PC-9 (cell line): Measurements from ENCODE around the gene ADAMTS15. TPM values are rescaled to one million over a fixed set of nuclear protein-coding genes. Genes with fewer than 3 reads are reported as not detected.

Source experiments
- BruUV-seq: library from RNA; stranded (reverse); fragments of 400-500 nt; replicated peaks from 2 replicates; lab custom pipeline; 2021; lab: Mats Ljungman, UMichigan
- CTCF ChIA-PET: fragments of 300-600 bp; sonication (Branson Sonifier 250); formaldehyde crosslinking; loops from one replicate; lab custom pipeline; 2022; ENCODE audit warnings: antibody characterized with exemption; lab: Charles Lee
- POLR2A ChIA-PET: fragments of 300-600 bp; sonication (Branson Sonifier 250); formaldehyde crosslinking; loops from one replicate; lab custom pipeline; 2022; ENCODE audit warnings: antibody characterized with exemption; ENCODE audit not compliant: unreplicated experiment; lab: Charles Lee
- DNase-seq, 2 experiments: peaks; one replicate each; pipeline versions ENCODE4 v3.0.0 to v3.0.0-alpha.2; 2015 to 2022; ENCODE audit warnings: mixed read lengths in 1 of 2
- H2AFZ ChIP-seq: fragments of 200-600 bp; sonication (generic); 2 replicates; pipeline ENCODE4 v1.8.1; 2017; ENCODE audit warnings: antibody characterized with exemption
- H3F3A ChIP-seq: fragments of 200-600 bp; sonication (generic); 2 replicates; pipeline ENCODE4 v1.8.1; 2017; ENCODE audit warnings: antibody characterized with exemption, mild to moderate bottlenecking, low read depth; ENCODE audit not compliant: insufficient read depth
- H3K27ac ChIP-seq: fragments of 200-600 bp; sonication (generic); 2 replicates; pipeline ENCODE4 v1.6.1; 2016; ENCODE audit warnings: mixed run types
- H3K27me3 ChIP-seq: fragments of 200-600 bp; sonication (generic); 2 replicates; pipeline ENCODE4 v1.6.1; 2016; ENCODE audit warnings: low read depth, mixed run types; ENCODE audit not compliant: insufficient read depth
- H3K36me3 ChIP-seq: fragments of 200-600 bp; sonication (generic); 2 replicates; pipeline ENCODE4 v1.6.1; 2016; ENCODE audit warnings: low read depth, mixed run types
- H3K4me1 ChIP-seq: fragments of 200-600 bp; sonication (generic); replicated peaks from 2 replicates; pipeline ENCODE4 v1.6.1; 2016; ENCODE audit warnings: mixed run types; ENCODE audit not compliant: insufficient read depth
- H3K4me2 ChIP-seq: fragments of 200-600 bp; sonication (generic); 2 replicates; pipeline ENCODE4 v1.6.1; 2017; ENCODE audit warnings: mixed run types
- H3K4me3 ChIP-seq: fragments of 200-600 bp; sonication (generic); 2 replicates; pipeline ENCODE4 v1.6.1; 2016; ENCODE audit warnings: mixed run types
- H3K79me2 ChIP-seq: fragments of 200-600 bp; sonication (generic); 2 replicates; pipeline ENCODE4 v1.6.1; 2017; ENCODE audit warnings: low read depth, mixed run types
- H3K9me2 ChIP-seq: fragments of 200-600 bp; sonication (generic); 2 replicates; pipeline ENCODE4 v1.8.1; 2017; ENCODE audit warnings: mild to moderate bottlenecking; ENCODE audit not compliant: insufficient read depth
- H3K9me3 ChIP-seq: fragments of 200-600 bp; sonication (generic); 2 replicates; pipeline ENCODE4 v1.8.1; 2016; ENCODE audit warnings: low read depth; ENCODE audit not compliant: insufficient read depth
- H4K20me1 ChIP-seq: fragments of 200-600 bp; sonication (generic); 2 replicates; pipeline ENCODE4 v1.8.1; 2017; ENCODE audit not compliant: insufficient read depth
- EZH2 ChIP-seq: fragments of 200-600 bp; sonication (generic); IDR thresholded peaks from 2 replicates; pipeline ENCODE4 v1.8.0; 2017; ENCODE audit warnings: antibody characterized with exemption, low read depth
- intact Hi-C: fragments of 100-400 bp; cut with micrococcal nuclease; formaldehyde crosslinking; loops from one replicate; pipeline ENCODE4 v1.10.0; 2022; ENCODE audit not compliant: unreplicated experiment
- total RNA-seq: library from RNA; stranded (reverse); gene quantifications from 2 replicates; pipeline ENCODE4 v1.2.3, GENCODE V29; 2021
- TF ChIP-seq, protein P1 (sequence below): fragments of 200-600 bp; sonication (generic); conservative IDR thresholded peaks from 2 replicates; pipeline ENCODE4 v1.6.1; 2017; ENCODE audit warnings: mixed run types, antibody characterized with exemption, mild to moderate bottlenecking, moderate library complexity

Gene ADAMTS15
- total RNA-seq, 1 experiment from 2014 or later = 2.2 TPM

DNA sequence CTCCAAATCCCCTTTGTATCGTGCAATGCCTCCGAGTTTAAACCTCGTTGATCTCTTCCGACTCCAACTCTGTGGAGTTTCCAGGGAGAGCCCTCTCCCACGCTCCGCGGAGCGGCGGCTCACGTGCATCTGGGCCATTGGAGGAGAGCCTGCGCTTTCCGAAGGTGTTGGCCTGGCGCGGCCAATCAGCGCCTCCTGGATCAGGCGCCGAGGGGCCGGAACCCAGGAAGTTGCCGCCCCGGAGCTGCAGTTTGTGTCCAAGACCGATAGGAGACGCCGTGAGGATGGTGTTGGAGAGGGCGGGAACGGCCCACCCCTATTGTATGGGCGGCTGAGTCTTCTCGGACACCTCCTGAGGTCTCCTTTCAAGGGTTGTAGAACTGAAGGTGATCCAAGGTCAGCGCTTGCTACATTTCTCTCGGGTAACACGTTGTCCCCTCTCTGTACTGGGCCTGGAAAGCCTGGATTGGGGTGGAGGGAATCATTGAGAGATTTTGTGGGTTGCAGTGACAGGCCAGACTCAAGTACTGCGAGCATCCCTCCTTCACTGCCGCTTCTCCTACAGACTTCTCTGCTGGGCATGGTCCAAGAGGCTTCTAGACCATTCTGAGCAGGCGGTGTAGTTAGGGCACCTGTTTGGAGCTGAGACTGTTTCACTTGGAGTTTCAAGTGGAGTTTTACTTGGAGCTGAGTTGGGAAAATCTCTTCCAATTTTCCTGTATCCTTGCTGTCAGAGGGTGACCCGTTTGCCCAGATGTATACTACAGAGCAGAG, 1.7 kb downstream of the ADAMTS15 start:
- Histone ChIP-seq H3K27me3 (no peaks in the 10 kb centered on the region), H3K9me3 (no peaks in the 10 kb centered on the region), H3K4me2 (peak overlapping the region; percentile 89), H3K4me3 (peak overlapping the region; percentile 74; the same call in 1 of the 2 replicates), H3F3A (peaks cover 10% of the 10 kb centered on the region; the same call in 1 of the 2 replicates), H3K36me3 (no peaks in the 10 kb centered on the region), H3K27ac (peak overlapping the region; percentile 48; the same call in 1 of the 2 replicates), H3K9me2 (no peaks in the 10 kb centered on the region), H3K4me1 (peaks cover 34% of the 10 kb centered on the region), H3K79me2 (peaks cover 23% of the 10 kb centered on the region), H4K20me1 (no peaks in the 10 kb centered on the region), H2AFZ (no peak overlapping the region)
- TF ChIP-seq, protein P1, sequence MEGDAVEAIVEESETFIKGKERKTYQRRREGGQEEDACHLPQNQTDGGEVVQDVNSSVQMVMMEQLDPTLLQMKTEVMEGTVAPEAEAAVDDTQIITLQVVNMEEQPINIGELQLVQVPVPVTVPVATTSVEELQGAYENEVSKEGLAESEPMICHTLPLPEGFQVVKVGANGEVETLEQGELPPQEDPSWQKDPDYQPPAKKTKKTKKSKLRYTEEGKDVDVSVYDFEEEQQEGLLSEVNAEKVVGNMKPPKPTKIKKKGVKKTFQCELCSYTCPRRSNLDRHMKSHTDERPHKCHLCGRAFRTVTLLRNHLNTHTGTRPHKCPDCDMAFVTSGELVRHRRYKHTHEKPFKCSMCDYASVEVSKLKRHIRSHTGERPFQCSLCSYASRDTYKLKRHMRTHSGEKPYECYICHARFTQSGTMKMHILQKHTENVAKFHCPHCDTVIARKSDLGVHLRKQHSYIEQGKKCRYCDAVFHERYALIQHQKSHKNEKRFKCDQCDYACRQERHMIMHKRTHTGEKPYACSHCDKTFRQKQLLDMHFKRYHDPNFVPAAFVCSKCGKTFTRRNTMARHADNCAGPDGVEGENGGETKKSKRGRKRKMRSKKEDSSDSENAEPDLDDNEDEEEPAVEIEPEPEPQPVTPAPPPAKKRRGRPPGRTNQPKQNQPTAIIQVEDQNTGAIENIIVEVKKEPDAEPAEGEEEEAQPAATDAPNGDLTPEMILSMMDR = no peak
- TF ChIP-seq EZH2 = no peak
- no TSS peak for BruUV-seq
- ChIA-PET POLR2A (no interaction called here), CTCF (no interaction called here)
- intact Hi-C loops = loop anchor here (5.0 kb wide), 1 partner anchor 337 kb away; no protein-coding TSS in a partner anchor
- DNase-seq = no peak

- Histone ChIP-seq H3K4me3 (peak overlapping the region; percentile 74; the same call in 1 of the 2 replicates), H3K27me3 (no peaks in the 10 kb centered on the region), H3K4me2 (peak overlapping the region; percentile 89), H3K4me1 (peaks cover 34% of the 10 kb centered on the region), H4K20me1 (no peaks in the 10 kb centered on the region), H3K27ac (peak overlapping the region; percentile 48), H3K9me3 (no peaks in the 10 kb centered on the region), H2AFZ (no peak overlapping the region), H3K79me2 (peaks cover 23% of the 10 kb centered on the region), H3K36me3 (no peaks in the 10 kb centered on the region), H3K9me2 (no peaks in the 10 kb centered on the region), H3F3A (peaks cover 10% of the 10 kb centered on the region; the same call in 1 of the 2 replicates)
- TF ChIP-seq, protein P1 = no peak
- no peak for TF ChIP-seq EZH2
- ChIA-PET POLR2A (no interaction called here), CTCF (no interaction called here)
- no TSS peak for BruUV-seq
- intact Hi-C loops = no loop called here
- peak; percentile 43 to 78 for DNase-seq
Measured at GRCh38 chr11:130451231-130452019, 3.0 kb downstream of the ADAMTS15 start.

DNA sequence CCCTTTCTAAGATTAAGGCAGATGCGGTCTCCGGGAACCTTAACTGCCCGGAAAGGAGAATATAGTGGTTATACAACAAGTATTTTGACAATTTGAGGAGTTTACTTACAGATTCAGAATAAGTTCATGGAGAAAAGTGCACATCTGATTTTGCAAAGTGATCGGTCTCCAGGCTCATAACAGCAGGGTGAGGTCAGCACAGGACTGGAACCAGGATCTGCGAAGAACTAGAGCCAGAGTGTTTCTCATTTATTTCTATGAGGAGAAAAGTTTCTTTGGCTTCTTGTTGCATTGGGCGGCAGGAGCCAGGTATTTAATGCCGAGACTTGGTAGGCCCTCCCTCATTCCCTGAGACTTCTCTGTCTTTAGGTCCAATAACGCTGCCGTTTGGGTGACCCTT, 3.7 kb downstream of the ADAMTS15 start:
- intact Hi-C loops = no loop called here
- no peaks in the 10 kb centered on the region for H3K9me3 ChIP-seq
- H3K4me2 ChIP-seq = peak overlapping the region; percentile 89
- H3K4me1 ChIP-seq = peaks cover 34% of the 10 kb centered on the region
- DNase-seq = no peak
- H3K79me2 ChIP-seq = peaks cover 23% of the 10 kb centered on the region
- H3K27me3 ChIP-seq = no peaks in the 10 kb centered on the region
- no peaks in the 10 kb centered on the region for H3K9me2 ChIP-seq
- BruUV-seq = no TSS peak
- H3K36me3 ChIP-seq = no peaks in the 10 kb centered on the region
- H4K20me1 ChIP-seq = no peaks in the 10 kb centered on the region
- CTCF ChIA-PET = no interaction called here
- no peak overlapping the region for H3K4me3 ChIP-seq
- POLR2A ChIA-PET = no interaction called here
- H3K27ac ChIP-seq = no peak overlapping the region
- TF ChIP-seq, protein P1 = no peak
- no peak for TF ChIP-seq EZH2
- H3F3A ChIP-seq = peaks cover 10% of the 10 kb centered on the region; the same call in 1 of the 2 replicates
- no peak overlapping the region for H2AFZ ChIP-seq
